ENCODE results near the gene PTPRN2. TPM values are rescaled to one million over a fixed set of nuclear protein-coding genes. Genes with fewer than 3 reads are reported as not detected.

The PTPRN2 gene
- polyA plus RNA-seq, 1 of the 3 experiments (the other 2 are of a cell fraction) = 4.0 TPM

GRCh38 chr7:158080899-158081445, 506.7 kb downstream of the PTPRN2 start:
- Histone ChIP-seq H4K20me1 (ENCODE audit: insufficient read depth) (no peaks in the 10 kb centered on the region), H3K4me2 (no peak overlapping the region), H2AFZ (ENCODE audit: low read depth) (no peak overlapping the region), H3K9me3 (peaks cover 7% of the 10 kb centered on the region; the same call in 1 of the 2 replicates), H3K9ac (no peak overlapping the region), H3K4me1 (ENCODE audit: control insufficient read depth in 1 of 2, insufficient read depth in 2 of 2, low read depth in 1 of 2, low read length in 1 of 2) (peaks cover 0 to under 1% of the 10 kb centered on the region in 2 experiments; a peak in 1 of 4 replicates), H3K79me2 (ENCODE audit: insufficient read depth) (no peaks in the 10 kb centered on the region), H3K4me3 (ENCODE audit: low read depth in 2 of 2, low read length in 1 of 2) (no peak overlapping the region), H3K27me3 (ENCODE audit: insufficient read depth) (no peaks in the 10 kb centered on the region), H3K9me2 (no peaks in the 10 kb centered on the region), H3K36me3 (replicated peaks in 1 of 2; ENCODE audit: control insufficient read depth in 1 of 2, insufficient read depth in 2 of 2, low read length in 1 of 2) (no peaks in the 10 kb centered on the region), H3F3A (replicated peaks; ENCODE audit: insufficient read depth) (no peaks in the 10 kb centered on the region), H3K27ac (ENCODE audit: low read depth in 2 of 2, low read length in 1 of 2) (no peak overlapping the region)
- ChIA-PET POLR2A (no interaction called here), CTCF (no interaction called here)
- peak; percentile 22 for DNase-seq
- TF ChIP-seq GATA2 (CRISPR knock-in tag; IDR thresholded peaks at IDR 0.05) (no peak), REST (IDR thresholded peaks at IDR 0.05; ENCODE audit: low read depth, low read length) (no peak), EZH2phosphoT487 (IDR thresholded peaks at IDR 0.05; ENCODE audit: borderline replicate concordance, low read depth) (no peak), RFX5 (IDR thresholded peaks at IDR 0.05; ENCODE audit: low read length) (no peak), CHD2 (IDR thresholded peaks at IDR 0.05; ENCODE audit: low read length, partially characterized antibody) (no peak), RXRA (IDR thresholded peaks at IDR 0.05; ENCODE audit: borderline replicate concordance, low read depth) (no peak), NFIC (IDR thresholded peaks at IDR 0.05; ENCODE audit: borderline replicate concordance) (no peak), USF1 (IDR thresholded peaks at IDR 0.05; ENCODE audit: borderline replicate concordance, low read depth) (no peak), FOXM1 (IDR thresholded peaks at IDR 0.05; ENCODE audit: low read depth) (no peak), YY1 (IDR thresholded peaks at IDR 0.05; ENCODE audit: low read depth) (no peak), TEAD4 (IDR thresholded peaks at IDR 0.05; ENCODE audit: borderline replicate concordance, insufficient read depth) (no peak), MXI1 (IDR thresholded peaks at IDR 0.05; ENCODE audit: low read depth, low read length) (no peak), ELF1 (IDR thresholded peaks at IDR 0.05) (no peak), SIN3A (IDR thresholded peaks at IDR 0.05; ENCODE audit: borderline replicate concordance, low read depth, low read length) (no peak), GABPA (IDR thresholded peaks at IDR 0.05; ENCODE audit: low read depth) (no peak), ZBTB33 (IDR thresholded peaks at IDR 0.05; ENCODE audit: borderline replicate concordance, low read depth) (no peak), FOSL2 (IDR thresholded peaks at IDR 0.05; ENCODE audit: borderline replicate concordance, low read depth) (no peak), TAF1 (IDR thresholded peaks at IDR 0.05; ENCODE audit: borderline replicate concordance, low read depth, low read length) (no peak), POLR2AphosphoS5 (IDR thresholded peaks at IDR 0.05; ENCODE audit: low read depth, low read length) (no peak)
- 57% methylated on average over 21 of the region's 21 CpGs for WGBS (ENCODE audit: low lambda C conversion rate)
